Measurements from ENCODE around the gene ANXA1. TPM values are rescaled to one million over a fixed set of nuclear protein-coding genes. Genes with fewer than 3 reads are reported as not detected.

ANXA1 gene
- total and polyA plus RNA-seq, 2 experiments from 2014 or later = 4.9 to 5.8 TPM

DNA sequence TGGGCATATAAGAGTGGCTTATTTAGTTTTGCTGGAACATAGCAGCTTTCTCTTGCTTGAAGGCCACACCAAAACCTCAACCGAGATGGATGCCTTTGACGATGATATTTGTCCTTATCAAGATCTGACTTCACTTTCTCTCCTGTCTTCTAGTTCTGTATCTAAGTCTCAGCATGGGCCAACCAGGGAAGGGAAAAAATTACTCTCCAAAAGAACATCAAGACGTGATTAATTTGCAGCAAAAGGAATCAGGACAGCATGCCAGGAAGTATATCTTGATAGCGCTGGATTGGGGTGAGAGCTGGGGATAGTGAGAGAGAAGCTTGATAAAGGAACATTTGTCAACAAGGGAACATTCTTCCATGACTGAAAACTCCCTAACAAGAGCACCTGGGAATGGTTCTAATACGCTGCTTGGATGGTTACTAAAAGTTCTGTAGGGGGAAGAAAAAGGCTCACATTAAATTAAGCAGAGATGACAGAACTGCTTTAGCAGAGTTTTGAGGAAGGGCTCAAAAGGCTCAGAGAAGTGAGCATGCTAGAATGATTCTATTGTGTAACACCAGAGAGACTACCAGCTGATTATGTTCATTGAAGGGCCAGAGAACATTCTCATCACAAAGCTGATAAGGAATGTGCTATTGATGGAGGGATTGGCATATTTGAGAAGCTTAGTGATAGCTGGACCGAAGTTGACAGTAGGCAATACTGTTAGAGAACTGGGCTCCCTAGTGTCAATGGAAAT, 21.6 kb upstream of the ANXA1 start:
- H3K9me2 ChIP-seq (ENCODE audit: insufficient read depth) = peaks cover 3% of the 10 kb centered on the region; the same call in 1 of the 2 replicates
- no peaks in the 10 kb centered on the region for H3K79me2 ChIP-seq (replicated peaks; ENCODE audit: insufficient read depth)
- no peak overlapping the region for H3K27ac ChIP-seq (ENCODE audit: low read depth)
- TF ChIP-seq POLR2AphosphoS5 (IDR thresholded peaks at IDR 0.05; ENCODE audit: low read depth) = no peak
- no peak for TF ChIP-seq JUNB (IDR thresholded peaks at IDR 0.05; ENCODE audit: unreplicated experiment)
- TF ChIP-seq, protein P1, sequence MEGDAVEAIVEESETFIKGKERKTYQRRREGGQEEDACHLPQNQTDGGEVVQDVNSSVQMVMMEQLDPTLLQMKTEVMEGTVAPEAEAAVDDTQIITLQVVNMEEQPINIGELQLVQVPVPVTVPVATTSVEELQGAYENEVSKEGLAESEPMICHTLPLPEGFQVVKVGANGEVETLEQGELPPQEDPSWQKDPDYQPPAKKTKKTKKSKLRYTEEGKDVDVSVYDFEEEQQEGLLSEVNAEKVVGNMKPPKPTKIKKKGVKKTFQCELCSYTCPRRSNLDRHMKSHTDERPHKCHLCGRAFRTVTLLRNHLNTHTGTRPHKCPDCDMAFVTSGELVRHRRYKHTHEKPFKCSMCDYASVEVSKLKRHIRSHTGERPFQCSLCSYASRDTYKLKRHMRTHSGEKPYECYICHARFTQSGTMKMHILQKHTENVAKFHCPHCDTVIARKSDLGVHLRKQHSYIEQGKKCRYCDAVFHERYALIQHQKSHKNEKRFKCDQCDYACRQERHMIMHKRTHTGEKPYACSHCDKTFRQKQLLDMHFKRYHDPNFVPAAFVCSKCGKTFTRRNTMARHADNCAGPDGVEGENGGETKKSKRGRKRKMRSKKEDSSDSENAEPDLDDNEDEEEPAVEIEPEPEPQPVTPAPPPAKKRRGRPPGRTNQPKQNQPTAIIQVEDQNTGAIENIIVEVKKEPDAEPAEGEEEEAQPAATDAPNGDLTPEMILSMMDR (conservative IDR thresholded peaks at IDR 0.05; ENCODE audit: low read depth in 2 of 2) = no peak
- no peaks in the 10 kb centered on the region for H3K36me3 Mint-ChIP-seq (ENCODE audit: low read depth)
- H3K27me3 ChIP-seq (ENCODE audit: insufficient read depth) = no peaks in the 10 kb centered on the region
- H3K9me3 Mint-ChIP-seq = no peaks in the 10 kb centered on the region
- H3K27me3 Mint-ChIP-seq (ENCODE audit: insufficient read depth, low read depth, poor library complexity) = no peaks in the 10 kb centered on the region
- H3K4me3 ChIP-seq = no peak overlapping the region
- ATAC-seq = no peak
- no peaks in the 10 kb centered on the region for H3F3A ChIP-seq (replicated peaks; ENCODE audit: low read depth)
- H3K4me1 Mint-ChIP-seq = peaks cover 15% of the 10 kb centered on the region
- H3K4me3 Mint-ChIP-seq = no peak overlapping the region
- H3K27ac Mint-ChIP-seq = no peak overlapping the region
- H3K36me3 ChIP-seq (ENCODE audit: insufficient read depth) = no peaks in the 10 kb centered on the region
- no peak overlapping the region for H3K4me2 ChIP-seq
- no peaks in the 10 kb centered on the region for H4K20me1 ChIP-seq (replicated peaks; ENCODE audit: insufficient read depth)
- no peak overlapping the region for H2AFZ ChIP-seq
- peaks cover 10% of the 10 kb centered on the region for H3K4me1 ChIP-seq (ENCODE audit: insufficient read depth)
- DNase-seq (ENCODE audit: low spot score) = no peak

DNA sequence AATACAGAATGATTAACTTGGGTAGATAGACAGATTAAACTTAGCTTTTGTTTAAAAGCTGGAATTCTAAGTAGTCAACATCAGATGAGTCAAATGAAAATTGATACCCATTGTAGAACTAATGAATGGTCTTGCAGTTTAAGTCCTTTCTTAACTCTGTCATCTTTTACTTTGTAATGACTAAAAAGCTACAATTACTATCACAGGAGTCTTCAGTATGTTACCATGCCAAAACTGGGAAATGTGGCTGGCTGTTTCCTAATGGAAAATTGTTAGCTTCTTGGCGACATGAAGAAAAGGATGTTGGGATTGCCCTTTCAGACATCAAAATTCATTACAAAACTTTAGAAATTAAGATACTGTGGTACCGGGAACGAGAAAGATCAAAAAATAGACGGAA, 20.2 kb upstream of the ANXA1 start:
- Histone ChIP-seq H3K4me2 (no peak overlapping the region), H3K27me3 (ENCODE audit: insufficient read depth) (no peaks in the 10 kb centered on the region), H3K36me3 (ENCODE audit: insufficient read depth) (no peaks in the 10 kb centered on the region), H3K9me2 (ENCODE audit: insufficient read depth) (peaks cover 3% of the 10 kb centered on the region; the same call in 1 of the 2 replicates), H3F3A (replicated peaks; ENCODE audit: low read depth) (no peaks in the 10 kb centered on the region), H4K20me1 (replicated peaks; ENCODE audit: insufficient read depth) (no peaks in the 10 kb centered on the region), H3K27ac (ENCODE audit: low read depth) (no peak overlapping the region), H2AFZ (no peak overlapping the region), H3K79me2 (replicated peaks; ENCODE audit: insufficient read depth) (no peaks in the 10 kb centered on the region), H3K4me3 (no peak overlapping the region), H3K4me1 (ENCODE audit: insufficient read depth) (peaks cover 10% of the 10 kb centered on the region)
- Mint-ChIP-seq H3K4me3 (no peak overlapping the region), H3K27ac (peak overlapping the region; percentile 46; the same call in 1 of the 2 replicates), H3K9me3 (no peaks in the 10 kb centered on the region), H3K36me3 (ENCODE audit: low read depth) (no peaks in the 10 kb centered on the region), H3K27me3 (ENCODE audit: insufficient read depth, low read depth, poor library complexity) (no peaks in the 10 kb centered on the region), H3K4me1 (peaks cover 15% of the 10 kb centered on the region)
- no peak for DNase-seq (ENCODE audit: low spot score)
- no peak for ATAC-seq
- TF ChIP-seq STAT1 (IDR thresholded peaks at IDR 0.05; ENCODE audit: unreplicated experiment) (no peak), EZH2 (IDR thresholded peaks at IDR 0.05; ENCODE audit: low read depth, unreplicated experiment) (no peak), POLR2AphosphoS5 (IDR thresholded peaks at IDR 0.05; ENCODE audit: low read depth) (no peak), CREB1 (CRISPR knock-in tag; IDR thresholded peaks at IDR 0.05; ENCODE audit: low read depth) (no peak), JUNB (IDR thresholded peaks at IDR 0.05; ENCODE audit: unreplicated experiment) (no peak), ZNF331 (CRISPR knock-in tag; IDR thresholded peaks at IDR 0.05; ENCODE audit: low read depth) (no peak), ZNF114 (CRISPR knock-in tag; IDR thresholded peaks at IDR 0.05) (no peak), NANOG (IDR thresholded peaks at IDR 0.05; ENCODE audit: borderline replicate concordance) (no peak), EZH2phosphoT487 (IDR thresholded peaks at IDR 0.05; ENCODE audit: unreplicated experiment) (no peak)
- TF ChIP-seq, protein P1 (conservative IDR thresholded peaks at IDR 0.05; ENCODE audit: low read depth in 2 of 2) = no peak
- TF ChIP-seq, protein P2, sequence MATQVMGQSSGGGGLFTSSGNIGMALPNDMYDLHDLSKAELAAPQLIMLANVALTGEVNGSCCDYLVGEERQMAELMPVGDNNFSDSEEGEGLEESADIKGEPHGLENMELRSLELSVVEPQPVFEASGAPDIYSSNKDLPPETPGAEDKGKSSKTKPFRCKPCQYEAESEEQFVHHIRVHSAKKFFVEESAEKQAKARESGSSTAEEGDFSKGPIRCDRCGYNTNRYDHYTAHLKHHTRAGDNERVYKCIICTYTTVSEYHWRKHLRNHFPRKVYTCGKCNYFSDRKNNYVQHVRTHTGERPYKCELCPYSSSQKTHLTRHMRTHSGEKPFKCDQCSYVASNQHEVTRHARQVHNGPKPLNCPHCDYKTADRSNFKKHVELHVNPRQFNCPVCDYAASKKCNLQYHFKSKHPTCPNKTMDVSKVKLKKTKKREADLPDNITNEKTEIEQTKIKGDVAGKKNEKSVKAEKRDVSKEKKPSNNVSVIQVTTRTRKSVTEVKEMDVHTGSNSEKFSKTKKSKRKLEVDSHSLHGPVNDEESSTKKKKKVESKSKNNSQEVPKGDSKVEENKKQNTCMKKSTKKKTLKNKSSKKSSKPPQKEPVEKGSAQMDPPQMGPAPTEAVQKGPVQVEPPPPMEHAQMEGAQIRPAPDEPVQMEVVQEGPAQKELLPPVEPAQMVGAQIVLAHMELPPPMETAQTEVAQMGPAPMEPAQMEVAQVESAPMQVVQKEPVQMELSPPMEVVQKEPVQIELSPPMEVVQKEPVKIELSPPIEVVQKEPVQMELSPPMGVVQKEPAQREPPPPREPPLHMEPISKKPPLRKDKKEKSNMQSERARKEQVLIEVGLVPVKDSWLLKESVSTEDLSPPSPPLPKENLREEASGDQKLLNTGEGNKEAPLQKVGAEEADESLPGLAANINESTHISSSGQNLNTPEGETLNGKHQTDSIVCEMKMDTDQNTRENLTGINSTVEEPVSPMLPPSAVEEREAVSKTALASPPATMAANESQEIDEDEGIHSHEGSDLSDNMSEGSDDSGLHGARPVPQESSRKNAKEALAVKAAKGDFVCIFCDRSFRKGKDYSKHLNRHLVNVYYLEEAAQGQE (IDR thresholded peaks at IDR 0.05; ENCODE audit: unreplicated experiment) = no peak
- TF ChIP-seq, protein P3, sequence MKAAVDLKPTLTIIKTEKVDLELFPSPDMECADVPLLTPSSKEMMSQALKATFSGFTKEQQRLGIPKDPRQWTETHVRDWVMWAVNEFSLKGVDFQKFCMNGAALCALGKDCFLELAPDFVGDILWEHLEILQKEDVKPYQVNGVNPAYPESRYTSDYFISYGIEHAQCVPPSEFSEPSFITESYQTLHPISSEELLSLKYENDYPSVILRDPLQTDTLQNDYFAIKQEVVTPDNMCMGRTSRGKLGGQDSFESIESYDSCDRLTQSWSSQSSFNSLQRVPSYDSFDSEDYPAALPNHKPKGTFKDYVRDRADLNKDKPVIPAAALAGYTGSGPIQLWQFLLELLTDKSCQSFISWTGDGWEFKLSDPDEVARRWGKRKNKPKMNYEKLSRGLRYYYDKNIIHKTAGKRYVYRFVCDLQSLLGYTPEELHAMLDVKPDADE (IDR thresholded peaks at IDR 0.05) = no peak
